Measurements from ENCODE around the gene SHISA9. TPM values are rescaled to one million over a fixed set of nuclear protein-coding genes. Genes with fewer than 3 reads are reported as not detected.

SHISA9 gene
- polyA plus RNA-seq, 3 donors = 0.01 TPM; not detected in 2

DNA sequence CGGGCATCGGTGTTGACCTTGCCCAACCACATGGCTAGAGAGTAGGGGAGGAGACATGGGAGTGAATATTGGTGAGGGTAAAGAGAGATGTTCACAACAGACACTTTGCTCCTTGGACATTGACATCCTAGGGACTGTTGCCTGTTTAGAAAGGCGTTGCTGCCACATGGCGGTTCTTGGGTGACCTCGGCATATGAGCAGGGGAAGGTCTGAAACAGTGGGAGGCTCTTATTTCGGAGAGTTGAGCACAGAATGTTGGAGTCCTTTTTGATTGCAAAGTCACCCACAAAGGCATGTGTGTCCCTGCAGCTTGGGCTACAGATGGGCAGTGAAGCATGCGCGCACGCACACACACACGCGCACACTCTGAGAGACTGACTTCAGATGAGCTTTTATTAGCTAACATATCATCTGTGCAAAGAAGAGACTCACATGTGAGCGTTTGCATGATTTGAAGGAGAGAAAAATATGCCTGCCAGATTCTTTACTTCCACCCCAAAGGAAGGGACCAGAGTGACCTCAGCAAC lies 104.4 kb downstream of the SHISA9 start:
- TF ChIP-seq, protein P1, sequence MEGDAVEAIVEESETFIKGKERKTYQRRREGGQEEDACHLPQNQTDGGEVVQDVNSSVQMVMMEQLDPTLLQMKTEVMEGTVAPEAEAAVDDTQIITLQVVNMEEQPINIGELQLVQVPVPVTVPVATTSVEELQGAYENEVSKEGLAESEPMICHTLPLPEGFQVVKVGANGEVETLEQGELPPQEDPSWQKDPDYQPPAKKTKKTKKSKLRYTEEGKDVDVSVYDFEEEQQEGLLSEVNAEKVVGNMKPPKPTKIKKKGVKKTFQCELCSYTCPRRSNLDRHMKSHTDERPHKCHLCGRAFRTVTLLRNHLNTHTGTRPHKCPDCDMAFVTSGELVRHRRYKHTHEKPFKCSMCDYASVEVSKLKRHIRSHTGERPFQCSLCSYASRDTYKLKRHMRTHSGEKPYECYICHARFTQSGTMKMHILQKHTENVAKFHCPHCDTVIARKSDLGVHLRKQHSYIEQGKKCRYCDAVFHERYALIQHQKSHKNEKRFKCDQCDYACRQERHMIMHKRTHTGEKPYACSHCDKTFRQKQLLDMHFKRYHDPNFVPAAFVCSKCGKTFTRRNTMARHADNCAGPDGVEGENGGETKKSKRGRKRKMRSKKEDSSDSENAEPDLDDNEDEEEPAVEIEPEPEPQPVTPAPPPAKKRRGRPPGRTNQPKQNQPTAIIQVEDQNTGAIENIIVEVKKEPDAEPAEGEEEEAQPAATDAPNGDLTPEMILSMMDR (IDR thresholded peaks at IDR 0.05) = no peak
- WGBS (ENCODE audit: insufficient coverage) = 95% methylated on average over 10 of the region's 12 CpGs
- Histone ChIP-seq H3K27ac (ENCODE audit: low read depth in 1 of 2, low read length in 2 of 2) (no peak overlapping the region), H3K9ac (ENCODE audit: insufficient read depth, low read length, poor library complexity, severe bottlenecking) (no peak overlapping the region), H2AFZ (ENCODE audit: insufficient read depth, low read depth, low read length, poor library complexity, severe bottlenecking) (no peak overlapping the region), H3K4me2 (replicated peaks; ENCODE audit: extremely low read depth, low read length, poor library complexity, severe bottlenecking) (no peak overlapping the region), H3K36me3 (replicated peaks in 1 of 2; ENCODE audit: control insufficient read depth in 1 of 2, insufficient read depth in 2 of 2, low read length in 2 of 2) (no peaks in the 10 kb centered on the region), H3K79me2 (ENCODE audit: insufficient read depth, low read length) (no peaks in the 10 kb centered on the region), H3K4me3 (replicated peaks in 1 of 3; ENCODE audit: low read depth in 2 of 3, low read length in 3 of 3) (no peak overlapping the region), H4K20me1 (ENCODE audit: insufficient read depth, low read length) (no peaks in the 10 kb centered on the region), H3K27me3 (ENCODE audit: control insufficient read depth in 2 of 2, insufficient read depth in 2 of 2, low read length in 2 of 2) (no peaks in the 10 kb centered on the region), H3K4me1 (ENCODE audit: control insufficient read depth in 1 of 2, insufficient read depth in 2 of 2, low read length in 2 of 2) (no peaks in the 10 kb centered on the region), H3K9me3 (replicated peaks in 1 of 2; ENCODE audit: control insufficient read depth in 1 of 2, insufficient read depth in 1 of 2, low read length in 2 of 2) (no peaks in the 10 kb centered on the region)
- Mint-ChIP-seq H3K27ac (no peak overlapping the region), H3K4me3 (no peak overlapping the region), H3K4me1 (no peaks in the 10 kb centered on the region), H3K27me3 (ENCODE audit: low read depth in 3 of 3) (peaks cover 0 to 4% (median 4%) of the 10 kb centered on the region in 3 donors), H3K36me3 (no peaks in the 10 kb centered on the region), H3K9me3 (peaks cover 0 to 10% (median 4%) of the 10 kb centered on the region in 7 donors)
- no peak for DNase-seq
- intact Hi-C loops (cut with micrococcal nuclease) = no loop called here

DNA sequence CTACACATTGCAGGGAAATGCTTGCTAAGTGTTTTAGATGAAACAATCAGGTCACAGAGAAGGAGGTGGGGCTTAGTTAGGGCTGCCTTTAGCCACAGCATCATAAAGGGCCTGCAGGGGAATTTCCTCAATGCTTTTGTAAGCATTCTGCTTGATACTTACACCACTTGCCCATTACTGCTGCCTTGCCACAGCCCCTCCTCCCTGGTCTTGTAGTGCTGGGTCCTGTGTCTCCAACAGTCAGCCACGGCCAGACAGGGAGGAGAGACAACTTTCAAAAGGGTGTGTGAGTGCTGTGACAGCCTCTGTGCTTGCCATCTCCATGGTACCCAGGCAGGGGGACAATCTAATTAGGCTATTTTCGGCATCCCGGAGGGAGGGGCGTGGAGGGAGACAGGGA lies 111.2 kb downstream of the SHISA9 start:
- H3K4me1 ChIP-seq (ENCODE audit: control insufficient read depth in 1 of 2, insufficient read depth in 2 of 2, low read length in 2 of 2) = no peaks in the 10 kb centered on the region
- DNase-seq = no peak
- no peaks in the 10 kb centered on the region for H3K36me3 Mint-ChIP-seq
- no peaks in the 10 kb centered on the region for H3K9me3 ChIP-seq (replicated peaks in 1 of 2; ENCODE audit: control insufficient read depth in 1 of 2, insufficient read depth in 1 of 2, low read length in 2 of 2)
- 25% methylated on average over 1 of the region's 4 CpGs for WGBS (ENCODE audit: insufficient coverage)
- no peak overlapping the region for H2AFZ ChIP-seq (ENCODE audit: insufficient read depth, low read depth, low read length, poor library complexity, severe bottlenecking)
- no peaks in the 10 kb centered on the region for H3K36me3 ChIP-seq (replicated peaks in 1 of 2; ENCODE audit: control insufficient read depth in 1 of 2, insufficient read depth in 2 of 2, low read length in 2 of 2)
- no peaks in the 10 kb centered on the region for H4K20me1 ChIP-seq (ENCODE audit: insufficient read depth, low read length)
- no peaks in the 10 kb centered on the region for H3K4me1 Mint-ChIP-seq
- TF ChIP-seq, protein P1 (IDR thresholded peaks at IDR 0.05) = no peak
- H3K27me3 Mint-ChIP-seq (ENCODE audit: low read depth in 3 of 3) = peaks cover 0 to 5% (median 0%) of the 10 kb centered on the region in 3 donors
- H3K9ac ChIP-seq (ENCODE audit: insufficient read depth, low read length, poor library complexity, severe bottlenecking) = no peak overlapping the region
- H3K27ac ChIP-seq (ENCODE audit: low read depth in 1 of 2, low read length in 2 of 2) = no peak overlapping the region
- no peak overlapping the region for H3K27ac Mint-ChIP-seq
- H3K79me2 ChIP-seq (ENCODE audit: insufficient read depth, low read length) = no peaks in the 10 kb centered on the region
- H3K4me3 Mint-ChIP-seq = no peak overlapping the region
- H3K4me2 ChIP-seq (replicated peaks; ENCODE audit: extremely low read depth, low read length, poor library complexity, severe bottlenecking) = no peak overlapping the region
- intact Hi-C loops (cut with micrococcal nuclease) = no loop called here
- no peak overlapping the region for H3K4me3 ChIP-seq (replicated peaks in 1 of 3; ENCODE audit: low read depth in 2 of 3, low read length in 3 of 3)
- H3K27me3 ChIP-seq (ENCODE audit: control insufficient read depth in 2 of 2, insufficient read depth in 2 of 2, low read length in 2 of 2) = no peaks in the 10 kb centered on the region
- peaks cover 0 to 2% (median 2%) of the 10 kb centered on the region in 7 donors for H3K9me3 Mint-ChIP-seq

All from CD14-positive monocyte (primary cell).